Activated T-helper 2 cell treated with anti-CD3 and anti-CD28 coated beads, Interferon-gamma antibody, Interleukin-2, Interleukin-4, amounts not matched to agents 10 μg/mL and 5 μg/mL and 100 μg/mL, durations not matched to agents 14 hours and 24 hours and 36 hours (primary cell): Measurements from ENCODE around the gene ODC1. TPM values are rescaled to one million over a fixed set of nuclear protein-coding genes. Genes with fewer than 3 reads are reported as not detected.
"Not testable (repeated sequence)": the region's sequence is repeated elsewhere in the genome, so short reads cannot be mapped to it uniquely, and the experiment has no call there.

Source experiments
- DNase-seq: peaks from one replicate; pipeline ENCODE4 v3.0.0; 2021; ENCODE audit warnings: low spot score
- H3K27ac Mint-ChIP-seq: one replicate; pipeline ENCODE4 v1.8.0; 2021; ENCODE audit warnings: mixed read lengths
- H3K27me3 Mint-ChIP-seq: one replicate; pipeline ENCODE4 v1.8.0; 2021; ENCODE audit warnings: low read depth, mixed read lengths
- H3K36me3 Mint-ChIP-seq: one replicate; pipeline ENCODE4 v1.8.0; 2021; ENCODE audit warnings: low read depth, mixed read lengths
- H3K4me1 Mint-ChIP-seq: one replicate; pipeline ENCODE4 v1.8.0; 2021; ENCODE audit warnings: low read depth, mixed read lengths
- H3K4me3 Mint-ChIP-seq: one replicate; pipeline ENCODE4 v1.8.0; 2021; ENCODE audit warnings: low read depth, mild to moderate bottlenecking, moderate library complexity, mixed read lengths
- H3K9me3 Mint-ChIP-seq: one replicate; pipeline ENCODE4 v1.8.0; 2021; ENCODE audit warnings: mixed read lengths
- intact Hi-C: fragments of 100-400 bp; cut with micrococcal nuclease; formaldehyde crosslinking; loops from one replicate; pipeline ENCODE4 v1.15.1; 2023
- total RNA-seq: library from RNA; stranded (reverse); gene quantifications from 2 replicates; pipeline ENCODE4 v1.2.3, GENCODE V29; 2022

ODC1 gene
- total RNA-seq: 161 and 164 TPM in 2 replicates

GRCh38 chr2:10447895-10448575, at the start of gene ODC1:
Gene ODC1, minus strand, starts transcription at chr2:10448327. Its CDS starts 3,295 bp downstream, at chr2:10445032.
- Mint-ChIP-seq H3K4me1 (peaks cover 38% of the 10 kb centered on the region), H3K27ac (peak within 1 kb of the TSS; percentile 92), H3K36me3 (peaks cover 36% of the 10 kb centered on the region), H3K27me3 (no peaks in the 10 kb centered on the region), H3K9me3 (no peaks in the 10 kb centered on the region), H3K4me3 (peak within 1 kb of the TSS; percentile 94)
- DNase-seq: peak; percentile 91
- intact Hi-C loops: loop anchor here (2.0 to 10.0 kb wide), 4 partner anchors 207 to 1026 kb away; partner anchors contain the start of genes CPSF3, ITGB1BP1 and TAF1B

DNA sequence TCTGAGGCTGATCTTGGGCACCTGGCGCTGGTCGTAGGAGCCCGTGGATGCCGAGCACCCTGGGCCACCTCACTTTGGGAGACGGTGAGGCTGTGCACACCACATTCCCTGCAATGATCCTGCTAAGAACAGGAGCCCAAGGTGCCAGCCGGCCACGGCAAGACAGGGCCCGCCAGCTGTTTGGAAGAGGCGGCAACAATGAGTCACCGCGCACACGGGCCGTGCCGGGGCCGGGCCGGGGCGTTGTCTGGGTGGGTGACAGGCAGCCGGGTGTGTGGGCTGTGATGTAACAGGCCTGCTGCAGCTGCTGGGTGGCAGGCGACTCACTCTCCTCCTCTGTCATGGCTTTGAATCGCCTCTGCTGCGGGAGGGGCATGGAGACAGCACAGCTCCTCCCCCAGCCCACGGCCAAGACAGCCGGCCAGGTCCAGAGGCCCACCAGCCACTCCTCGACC, 49.7 kb upstream of the ODC1 start:
- Mint-ChIP-seq H3K9me3 (no peaks in the 10 kb centered on the region), H3K27me3 (peaks cover 20% of the 10 kb centered on the region), H3K4me1 (peaks cover 6% of the 10 kb centered on the region), H3K36me3 (no peaks in the 10 kb centered on the region), H3K27ac (no peak overlapping the region), H3K4me3 (no peak overlapping the region)
- intact Hi-C loops: no loop called here
- DNase-seq: no peak

GRCh38 chr2:10495988-10496313, 47.8 kb upstream of the ODC1 start:
- H3K36me3 Mint-ChIP-seq: no peaks in the 10 kb centered on the region
- no peak for DNase-seq
- no peaks in the 10 kb centered on the region for H3K9me3 Mint-ChIP-seq
- intact Hi-C loops: no loop called here
- H3K27me3 Mint-ChIP-seq: peaks cover 20% of the 10 kb centered on the region
- H3K4me1 Mint-ChIP-seq: peaks cover 6% of the 10 kb centered on the region
- no peak overlapping the region for H3K27ac Mint-ChIP-seq
- no peak overlapping the region for H3K4me3 Mint-ChIP-seq

DNA sequence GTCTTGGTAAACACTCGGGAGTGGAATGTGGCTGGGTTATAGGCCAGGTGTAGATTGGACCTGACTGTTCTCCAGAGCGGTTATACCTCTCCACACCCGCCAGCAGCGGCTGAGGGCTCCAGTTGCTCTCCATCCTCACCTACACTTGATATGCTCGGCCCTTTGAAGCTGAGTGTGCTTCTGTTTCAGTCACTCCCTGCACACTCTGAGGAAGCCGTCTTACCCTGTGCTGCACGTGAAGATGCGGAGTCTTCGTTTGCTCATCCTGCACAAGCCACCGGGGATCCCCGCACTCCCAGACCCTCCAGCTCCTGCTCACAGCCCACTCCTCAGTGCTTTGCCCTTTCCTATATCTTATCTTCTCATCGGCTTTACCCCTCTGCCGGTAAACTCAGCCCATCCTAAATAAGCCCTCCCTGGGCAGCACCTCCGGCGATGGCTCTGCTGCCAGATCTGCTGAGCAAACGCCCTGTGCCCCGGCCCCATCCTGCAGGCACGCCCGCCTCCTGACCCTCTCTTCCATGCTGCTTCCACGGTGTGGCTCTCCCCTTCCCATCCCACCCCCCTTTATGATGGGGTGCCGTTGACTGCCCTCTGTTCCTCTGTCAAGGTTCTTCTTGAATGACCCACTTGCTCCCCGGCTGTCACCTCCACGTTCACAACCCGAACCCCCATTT, 47.3 kb upstream of the ODC1 start:
- Mint-ChIP-seq H3K36me3 (no peaks in the 10 kb centered on the region), H3K27ac (no peak overlapping the region), H3K4me3 (no peak overlapping the region), H3K27me3 (peaks cover 20% of the 10 kb centered on the region), H3K4me1 (peaks cover 6% of the 10 kb centered on the region), H3K9me3 (no peaks in the 10 kb centered on the region)
- DNase-seq: no peak
- intact Hi-C loops: no loop called here

DNA sequence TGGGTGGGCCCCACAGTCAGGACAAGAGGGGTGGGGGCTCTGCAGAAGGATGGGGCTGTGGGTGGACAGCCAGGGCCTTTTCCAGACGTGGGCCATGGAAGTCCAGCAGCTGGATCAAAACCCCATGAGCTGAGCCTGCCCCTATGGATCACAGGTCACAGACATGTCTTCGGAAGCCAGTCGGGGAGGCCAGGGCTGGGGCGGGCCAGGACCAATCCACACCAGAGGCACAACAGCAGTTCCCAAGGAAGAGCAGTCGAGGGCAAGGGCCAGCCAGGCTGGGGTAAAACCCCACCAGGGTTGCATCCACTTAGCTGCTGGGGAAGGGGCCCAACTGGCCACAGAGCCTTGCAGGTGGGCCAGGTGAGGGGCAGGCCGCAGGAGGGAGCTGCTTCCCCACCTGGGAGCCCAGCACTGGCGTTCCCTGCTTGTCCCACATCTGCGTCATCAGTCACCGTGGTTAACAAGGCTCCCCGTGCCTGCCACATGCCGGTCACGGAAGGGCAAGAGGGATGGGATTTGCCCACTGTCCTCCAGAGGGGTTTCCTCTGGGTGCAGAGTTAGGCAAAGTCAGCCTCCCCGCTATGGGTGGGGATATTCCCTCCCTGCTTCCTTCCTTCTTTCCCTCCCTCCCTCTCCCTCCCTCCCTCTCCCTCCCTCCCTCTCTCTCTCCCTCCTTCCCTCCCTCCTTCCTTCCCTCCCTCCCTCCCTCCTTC, 46.4 kb upstream of the ODC1 start:
- peaks cover 6% of the 10 kb centered on the region for H3K4me1 Mint-ChIP-seq
- H3K27me3 Mint-ChIP-seq: peaks cover 23% of the 10 kb centered on the region
- no peak overlapping the region for H3K27ac Mint-ChIP-seq
- no peak overlapping the region for H3K4me3 Mint-ChIP-seq
- DNase-seq: no peak
- intact Hi-C loops: no loop called here
- H3K9me3 Mint-ChIP-seq: no peaks in the 10 kb centered on the region
- no peaks in the 10 kb centered on the region for H3K36me3 Mint-ChIP-seq

- peak; percentile 59 for DNase-seq
- H3K27ac Mint-ChIP-seq: peak overlapping the region; percentile 38
- H3K36me3 Mint-ChIP-seq: no peaks in the 10 kb centered on the region
- no peak overlapping the region for H3K4me3 Mint-ChIP-seq
- peaks cover 6% of the 10 kb centered on the region for H3K4me1 Mint-ChIP-seq
- intact Hi-C loops: no loop called here
- no peaks in the 10 kb centered on the region for H3K9me3 Mint-ChIP-seq
- H3K27me3 Mint-ChIP-seq: peaks cover 19% of the 10 kb centered on the region
Observed at GRCh38 chr2:10493634-10494281, 45.6 kb upstream of the ODC1 start.

GRCh38 chr2:10493075-10493633, 45.0 kb upstream of the ODC1 start:
- H3K36me3 Mint-ChIP-seq: no peaks in the 10 kb centered on the region
- H3K9me3 Mint-ChIP-seq: no peaks in the 10 kb centered on the region
- peaks cover 21% of the 10 kb centered on the region for H3K27me3 Mint-ChIP-seq
- intact Hi-C loops: no loop called here
- H3K27ac Mint-ChIP-seq: peak overlapping the region; percentile 38
- no peak overlapping the region for H3K4me3 Mint-ChIP-seq
- no peak for DNase-seq
- H3K4me1 Mint-ChIP-seq: peaks cover 6% of the 10 kb centered on the region

DNA sequence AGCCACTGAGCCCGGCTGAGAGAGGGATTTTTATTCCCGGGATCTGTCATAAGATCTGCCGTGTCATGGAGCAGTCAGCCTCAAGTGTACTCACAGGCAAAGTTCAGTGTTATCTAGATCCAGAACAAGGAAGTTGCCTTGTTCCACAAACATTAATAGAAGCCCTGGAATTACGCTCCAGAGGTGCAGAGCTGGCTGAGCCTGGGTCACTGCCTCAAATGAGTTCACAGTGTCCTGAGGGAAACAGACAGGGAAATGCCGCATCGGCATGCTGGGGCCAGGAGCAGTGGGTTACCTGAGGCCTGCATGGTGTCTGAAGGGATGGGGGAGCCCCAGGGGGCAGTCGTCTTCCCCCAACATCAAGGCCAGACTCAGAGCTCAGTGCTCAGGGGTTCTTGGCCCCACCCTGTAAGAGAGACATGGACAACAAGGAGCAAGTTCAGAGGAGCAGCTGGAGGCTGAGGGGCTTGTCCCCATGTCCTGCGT, 42.7 kb upstream of the ODC1 start:
- no peak overlapping the region for H3K4me3 Mint-ChIP-seq
- intact Hi-C loops: no loop called here
- no peaks in the 10 kb centered on the region for H3K9me3 Mint-ChIP-seq
- DNase-seq: no peak
- H3K36me3 Mint-ChIP-seq: no peaks in the 10 kb centered on the region
- peaks cover 6% of the 10 kb centered on the region for H3K4me1 Mint-ChIP-seq
- peaks cover 17% of the 10 kb centered on the region for H3K27me3 Mint-ChIP-seq
- no peak overlapping the region for H3K27ac Mint-ChIP-seq

DNA sequence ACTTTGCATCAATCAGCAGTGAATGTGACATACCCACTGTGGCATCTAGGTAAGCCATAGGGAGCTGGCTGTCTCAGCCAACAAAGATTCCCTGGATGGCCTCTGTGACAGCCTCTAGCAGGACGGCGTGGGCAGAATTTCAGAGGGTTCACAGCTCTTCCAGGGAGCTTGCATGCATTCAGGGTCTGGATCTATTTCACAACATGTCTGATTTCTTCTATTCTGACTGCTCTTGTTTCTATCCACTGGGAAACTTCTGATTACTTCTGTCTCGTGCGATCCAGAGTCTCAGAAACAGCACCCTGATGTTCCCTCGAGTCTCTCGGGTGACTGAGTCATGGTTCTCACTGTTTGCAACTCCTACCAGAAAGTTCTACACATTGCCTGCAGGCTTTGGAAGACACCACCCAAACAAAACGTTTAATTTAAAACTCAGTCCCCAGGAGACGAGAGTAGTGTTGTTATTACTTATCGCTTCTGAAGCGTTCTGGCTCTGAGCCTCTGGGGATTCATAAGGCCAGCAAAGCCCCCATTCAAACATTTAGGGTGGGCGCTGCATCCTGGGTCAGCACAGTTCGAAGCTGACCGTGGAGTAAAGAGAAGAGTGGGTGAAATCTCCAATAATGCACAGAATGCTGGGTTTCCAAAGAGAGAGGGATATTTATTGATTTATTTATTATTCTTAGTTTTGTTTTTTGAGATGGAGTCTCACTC, 41.9 kb upstream of the ODC1 start:
- Mint-ChIP-seq H3K4me1 (peaks cover 6% of the 10 kb centered on the region), H3K36me3 (no peaks in the 10 kb centered on the region), H3K27me3 (peaks cover 11% of the 10 kb centered on the region), H3K27ac (no peak overlapping the region), H3K9me3 (no peaks in the 10 kb centered on the region), H3K4me3 (no peak overlapping the region)
- intact Hi-C loops: no loop called here
- no peak for DNase-seq

- H3K27me3 Mint-ChIP-seq: peaks cover 16% of the 10 kb centered on the region
Observed at GRCh38 chr2:10488142-10488541, 40.0 kb upstream of the ODC1 start.

DNA sequence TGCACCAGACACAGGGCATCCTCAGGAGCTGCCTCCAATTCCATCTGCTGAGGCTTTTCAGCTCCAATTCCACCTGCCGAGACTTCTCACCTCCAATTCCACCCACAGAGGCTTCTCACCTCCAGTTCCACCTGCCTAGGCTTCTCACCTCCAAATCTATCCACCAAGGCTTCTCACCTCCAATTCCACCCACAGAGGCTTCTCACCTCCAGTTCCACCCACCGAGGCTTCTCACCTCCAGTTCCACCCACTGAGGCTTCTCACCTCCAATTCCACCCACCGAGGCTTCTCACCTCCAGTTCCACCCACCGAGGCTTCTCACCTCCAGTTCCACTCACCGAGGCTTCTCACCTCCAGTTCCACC, 39.6 kb upstream of the ODC1 start:
- intact Hi-C loops, H3K9me3 Mint-ChIP-seq: not testable (repeated sequence)
- H3K27me3 Mint-ChIP-seq: peaks cover 16% of the 10 kb centered on the region

More at GRCh38 chr2:10488142-10488541, 40.0 kb upstream of the ODC1 start:
- H3K4me1 Mint-ChIP-seq, H3K27ac Mint-ChIP-seq, H3K36me3 Mint-ChIP-seq, H3K4me3 Mint-ChIP-seq, H3K9me3 Mint-ChIP-seq, DNase-seq, intact Hi-C loops: not testable (repeated sequence)

More for the DNA sequence above, 39.6 kb upstream of the ODC1 start:
- not testable (repeated sequence) for H3K27ac Mint-ChIP-seq, H3K36me3 Mint-ChIP-seq, H3K4me3 Mint-ChIP-seq, H3K4me1 Mint-ChIP-seq, DNase-seq
